Tibial nerve (tissue), 4 donors: ENCODE results near the gene HECW1.

Source experiments
- EP300 ChIP-seq, 2 donors: sonication (generic); formaldehyde crosslinking; IDR thresholded peaks; one replicate each; pipeline ENCODE4 v1.6.1; 2017; ENCODE audit warnings: antibody characterized with exemption in 2 of 2, mild to moderate bottlenecking in 1 of 2
- POLR2A ChIP-seq, 2 donors: fragments of 450-650 bp; IDR thresholded peaks; one replicate each; pipeline ENCODE4 v1.6.1; 2017; ENCODE audit warnings: antibody characterized with exemption in 2 of 2, mild to moderate bottlenecking in 2 of 2, moderate library complexity in 2 of 2
- TF ChIP-seq, protein P1 (sequence below), 5 experiments: fragments of 200-600 bp in 3 of 5; fragments of 450-650 bp in 2 of 5; sonication (generic) in 3 of 5; IDR thresholded peaks; one replicate each; pipeline ENCODE4 v1.5.1; 2016 to 2019; ENCODE audit warnings: antibody characterized with exemption in 5 of 5, mild to moderate bottlenecking in 3 of 5, moderate library complexity in 2 of 5

DNA sequence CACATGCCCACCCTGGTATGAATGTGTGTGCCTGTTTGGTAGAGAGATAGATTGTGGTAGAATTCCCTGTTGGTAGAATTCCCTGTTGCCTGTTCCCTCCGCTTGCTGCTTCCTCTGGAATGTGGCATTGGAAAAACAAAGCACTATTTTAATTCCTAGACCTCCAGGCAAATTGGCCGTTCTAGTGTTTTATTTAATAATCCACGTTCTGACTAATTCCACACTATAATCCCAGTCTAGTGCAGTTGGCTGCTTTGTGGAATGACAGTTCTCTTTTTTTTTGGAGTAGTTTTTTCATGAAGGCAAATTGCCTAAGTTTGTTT lies 2.0 kb downstream of the HECW1 start:
- TF ChIP-seq EP300 (IDR thresholded peaks at IDR 0.05) (no peak), POLR2A (IDR thresholded peaks at IDR 0.05) (no peak)
- TF ChIP-seq, protein P1, sequence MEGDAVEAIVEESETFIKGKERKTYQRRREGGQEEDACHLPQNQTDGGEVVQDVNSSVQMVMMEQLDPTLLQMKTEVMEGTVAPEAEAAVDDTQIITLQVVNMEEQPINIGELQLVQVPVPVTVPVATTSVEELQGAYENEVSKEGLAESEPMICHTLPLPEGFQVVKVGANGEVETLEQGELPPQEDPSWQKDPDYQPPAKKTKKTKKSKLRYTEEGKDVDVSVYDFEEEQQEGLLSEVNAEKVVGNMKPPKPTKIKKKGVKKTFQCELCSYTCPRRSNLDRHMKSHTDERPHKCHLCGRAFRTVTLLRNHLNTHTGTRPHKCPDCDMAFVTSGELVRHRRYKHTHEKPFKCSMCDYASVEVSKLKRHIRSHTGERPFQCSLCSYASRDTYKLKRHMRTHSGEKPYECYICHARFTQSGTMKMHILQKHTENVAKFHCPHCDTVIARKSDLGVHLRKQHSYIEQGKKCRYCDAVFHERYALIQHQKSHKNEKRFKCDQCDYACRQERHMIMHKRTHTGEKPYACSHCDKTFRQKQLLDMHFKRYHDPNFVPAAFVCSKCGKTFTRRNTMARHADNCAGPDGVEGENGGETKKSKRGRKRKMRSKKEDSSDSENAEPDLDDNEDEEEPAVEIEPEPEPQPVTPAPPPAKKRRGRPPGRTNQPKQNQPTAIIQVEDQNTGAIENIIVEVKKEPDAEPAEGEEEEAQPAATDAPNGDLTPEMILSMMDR (IDR thresholded peaks at IDR 0.05): no peak
